Kidney (tissue), 14 donors: Measurements from ENCODE around the gene ADARB2. TPM values are rescaled to one million over a fixed set of nuclear protein-coding genes. Genes with fewer than 3 reads are reported as not detected.

ENCODE experiments used
- DNase-seq, 5 donors: peaks; one replicate each; pipeline ENCODE4 v3.0.0-alpha.2; 2013 to 2020
- FAIRE-seq: peaks from 2 replicates; lab custom pipeline; 2012; peaks lifted over from hg19 to GRCh38; lab: Jason Lieb, UNC
- H3K27ac ChIP-seq, 2 donors: one replicate each; pipeline ENCODE4 v1.7.0; 2013; ENCODE audit warnings: low read depth in 2 of 2, low read length in 2 of 2, inconsistent platforms in 1 of 2
- H3K27me3 ChIP-seq: one replicate; pipeline ENCODE4 v1.7.1; 2013; ENCODE audit warnings: low read length, inconsistent platforms; ENCODE audit not compliant: control insufficient read depth, insufficient read depth
- H3K36me3 ChIP-seq, 3 donors: one replicate each; pipeline versions ENCODE4 v1.7.0 to v1.7.1; 2013; ENCODE audit warnings: low read length in 3 of 3, control low read depth in 1 of 3, inconsistent platforms in 1 of 3; ENCODE audit not compliant: insufficient read depth in 3 of 3, control insufficient read depth in 2 of 3
- H3K4me1 ChIP-seq, 3 donors: one replicate each; pipeline versions ENCODE4 v1.7.0 to v1.7.1; 2013; ENCODE audit warnings: low read length in 3 of 3, inconsistent platforms in 1 of 3, low read depth in 1 of 3; ENCODE audit not compliant: control insufficient read depth in 2 of 3, insufficient read depth in 2 of 3
- H3K4me3 ChIP-seq, 3 donors: one replicate each; pipeline versions ENCODE4 v1.7.0 to v1.8.1; 2013; ENCODE audit warnings: low read length in 3 of 3, control low read depth in 1 of 3, inconsistent platforms in 1 of 3
- H3K9ac ChIP-seq, 3 donors: one replicate each; pipeline versions ENCODE4 v1.7.0 to v1.7.1; 2013; ENCODE audit warnings: low read length in 3 of 3, control low read depth in 1 of 3, inconsistent platforms in 1 of 3
- H3K9me3 ChIP-seq, 3 donors: one replicate each; pipeline versions ENCODE4 v1.7.0 to v1.7.1; 2013; ENCODE audit warnings: low read length in 3 of 3, control low read depth in 1 of 3, inconsistent platforms in 1 of 3; ENCODE audit not compliant: control insufficient read depth in 2 of 3, insufficient read depth in 1 of 3
- CTCF ChIP-seq: IDR thresholded peaks from 3 replicates; pipeline ENCODE4 v1.5.1; 2012; ENCODE audit warnings: mild to moderate bottlenecking, moderate library complexity, borderline replicate concordance; ENCODE audit not compliant: insufficient read depth; ENCODE audit errors: extremely low read depth
- intact Hi-C: fragments of 100-400 bp; cut with DNase I; formaldehyde crosslinking; loops from one replicate; pipeline ENCODE4 v1.11.1; 2022
- polyA plus RNA-seq: library from polyadenylated mRNA; stranded (reverse); fragments of 350-450 nt; fragmentation: Illumina TruSeq; extraction: RNeasy Lipid Tissue Mini Kit (QIAGEN cat#74804); gene quantifications from one replicate; pipeline ENCODE4 v1.2.3, GENCODE V29; 2014; ENCODE audit warnings: low read depth, low replicate concordance; ENCODE audit not compliant: insufficient read depth
- total RNA-seq: library from RNA; stranded (reverse); fragmentation: NEBNext Ultra II Directional; extraction: Animal tissue kit (Norgen Biotek cat#: 25700); gene quantifications from one replicate; pipeline ENCODE4 v1.2.1, GENCODE V29; 2021
- donor health status: control.
- donor health status: control.
- donor health status: control.
- donor health status: control.
- donor health status: control.
- donor health status: DM: yes; HTN: yes; CAD: no.
- donor health status: Normal renal cell carcinoma (clear cell type).

Gene ADARB2
- total and polyA plus RNA-seq, 2 donors from 2014 or later = 1.0 to 1.3 TPM

GRCh38 chr10:1212571-1213141 lies 524.7 kb downstream of the ADARB2 start:
- Histone ChIP-seq H3K9ac (no peak overlapping the region), H3K27me3 (no peaks in the 10 kb centered on the region), H3K4me1 (no peaks in the 10 kb centered on the region), H3K9me3 (no peaks in the 10 kb centered on the region), H3K27ac (no peak overlapping the region), H3K36me3 (no peaks in the 10 kb centered on the region), H3K4me3 (no peak overlapping the region)
- no peak for TF ChIP-seq CTCF
- intact Hi-C loops = no loop called here
- DNase-seq (no peak), FAIRE-seq (no peak)

- H3K4me1 ChIP-seq = no peaks in the 10 kb centered on the region
- no peak overlapping the region for H3K9ac ChIP-seq
- no peaks in the 10 kb centered on the region for H3K9me3 ChIP-seq
- no peaks in the 10 kb centered on the region for H3K27me3 ChIP-seq
- H3K27ac ChIP-seq = no peak overlapping the region
- intact Hi-C loops = no loop called here
- H3K4me3 ChIP-seq = no peak overlapping the region
- no peaks in the 10 kb centered on the region for H3K36me3 ChIP-seq
- no peak for DNase-seq
- no peak for TF ChIP-seq CTCF
- no peak for FAIRE-seq
Observed at GRCh38 chr10:1211844-1212570, 525.3 kb downstream of the ADARB2 start.

DNA sequence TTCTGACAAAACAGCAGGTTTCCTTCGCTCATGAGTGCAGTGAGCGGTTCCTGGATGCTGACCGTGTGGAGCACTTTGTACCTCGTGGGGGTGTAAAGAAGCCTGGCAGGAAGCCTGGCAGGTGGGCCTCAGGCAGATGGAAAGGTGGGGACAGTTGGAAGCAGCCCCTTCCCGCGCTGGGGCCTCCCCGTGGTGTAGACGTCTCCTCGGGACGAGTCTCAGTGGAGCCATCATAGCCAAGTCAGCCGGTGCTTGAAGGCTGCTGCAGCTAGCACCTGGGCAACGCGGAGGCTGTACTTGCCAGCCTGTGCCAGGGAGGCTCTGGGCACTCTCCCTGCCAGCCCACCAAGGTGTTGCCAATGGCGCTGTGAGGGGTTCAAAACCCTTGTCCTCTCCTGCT lies 526.7 kb downstream of the ADARB2 start:
- Histone ChIP-seq H3K4me3 (no peak overlapping the region), H3K9me3 (no peaks in the 10 kb centered on the region), H3K4me1 (no peaks in the 10 kb centered on the region), H3K27me3 (no peaks in the 10 kb centered on the region), H3K27ac (no peak overlapping the region), H3K36me3 (no peaks in the 10 kb centered on the region), H3K9ac (no peak overlapping the region)
- no peak for TF ChIP-seq CTCF
- intact Hi-C loops = no loop called here
- DNase-seq = no peak
- FAIRE-seq = no peak
